ENCODE measurements around the gene LRP1-AS. TPM values are rescaled to one million over a fixed set of nuclear protein-coding genes. Genes with fewer than 3 reads are reported as not detected.
A peak's percentile ranks its signal among the peaks of the same experiment; 100 is the strongest.

The LRP1-AS gene
- total RNA-seq, 3 donors from 2014 or later: not detected

GRCh38 chr12:57131896-57132744, 15.3 kb downstream of the LRP1-AS start:
- no peaks in the 10 kb centered on the region for H3K36me3 ChIP-seq
- TF ChIP-seq, protein P1, sequence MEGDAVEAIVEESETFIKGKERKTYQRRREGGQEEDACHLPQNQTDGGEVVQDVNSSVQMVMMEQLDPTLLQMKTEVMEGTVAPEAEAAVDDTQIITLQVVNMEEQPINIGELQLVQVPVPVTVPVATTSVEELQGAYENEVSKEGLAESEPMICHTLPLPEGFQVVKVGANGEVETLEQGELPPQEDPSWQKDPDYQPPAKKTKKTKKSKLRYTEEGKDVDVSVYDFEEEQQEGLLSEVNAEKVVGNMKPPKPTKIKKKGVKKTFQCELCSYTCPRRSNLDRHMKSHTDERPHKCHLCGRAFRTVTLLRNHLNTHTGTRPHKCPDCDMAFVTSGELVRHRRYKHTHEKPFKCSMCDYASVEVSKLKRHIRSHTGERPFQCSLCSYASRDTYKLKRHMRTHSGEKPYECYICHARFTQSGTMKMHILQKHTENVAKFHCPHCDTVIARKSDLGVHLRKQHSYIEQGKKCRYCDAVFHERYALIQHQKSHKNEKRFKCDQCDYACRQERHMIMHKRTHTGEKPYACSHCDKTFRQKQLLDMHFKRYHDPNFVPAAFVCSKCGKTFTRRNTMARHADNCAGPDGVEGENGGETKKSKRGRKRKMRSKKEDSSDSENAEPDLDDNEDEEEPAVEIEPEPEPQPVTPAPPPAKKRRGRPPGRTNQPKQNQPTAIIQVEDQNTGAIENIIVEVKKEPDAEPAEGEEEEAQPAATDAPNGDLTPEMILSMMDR (IDR thresholded peaks at IDR 0.05): no peak
- TF ChIP-seq POLR2A (IDR thresholded peaks at IDR 0.05) (no peak), POLR2AphosphoS5 (IDR thresholded peaks at IDR 0.05) (no peak)
- DNase-seq (ENCODE audit: low spot score in 2 of 2): no peak
- H3K4me3 ChIP-seq: peak overlapping the region; percentile 63 to 82 (median 67)
- intact Hi-C loops (cut with DNase I; ENCODE audit: low total_unique reads): no loop called here
- no peaks in the 10 kb centered on the region for H3K9me3 ChIP-seq
- peak overlapping the region; percentile 65 to 93 for H3K27ac ChIP-seq
- no peaks in the 10 kb centered on the region for H3K27me3 ChIP-seq
- H3K4me1 ChIP-seq: no peaks in the 10 kb centered on the region

DNA sequence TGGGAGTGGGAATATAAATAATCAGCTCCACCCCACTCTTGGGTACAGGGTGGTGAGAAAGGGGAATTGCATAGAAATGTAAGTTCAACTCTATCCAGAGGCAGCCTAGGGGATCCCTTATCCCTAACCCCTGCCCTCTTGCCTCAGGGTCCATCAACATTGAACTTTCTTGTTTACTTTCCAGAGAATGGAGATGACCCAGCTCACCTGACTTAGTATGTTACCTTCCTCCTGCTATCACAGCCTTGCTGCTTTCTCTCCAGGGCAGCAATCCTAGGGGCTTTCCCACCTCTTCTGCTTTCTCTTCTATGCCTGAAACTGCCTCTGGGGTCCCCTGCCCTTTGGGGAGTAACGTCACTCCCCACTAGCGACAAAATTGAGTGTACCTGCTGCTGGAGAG, 16.5 kb downstream of the LRP1-AS start:
- Histone ChIP-seq H3K36me3 (no peaks in the 10 kb centered on the region), H3K9me3 (no peaks in the 10 kb centered on the region), H3K4me1 (peaks cover 0 to 3% of the 10 kb centered on the region in 2 donors), H3K27me3 (no peaks in the 10 kb centered on the region), H3K4me3 (peak overlapping the region; percentile 63 to 82 (median 67)), H3K27ac (peak overlapping the region; percentile 93 to 97)
- TF ChIP-seq, protein P1 (IDR thresholded peaks at IDR 0.05): no peak
- TF ChIP-seq POLR2A (IDR thresholded peaks at IDR 0.05) (no peak), POLR2AphosphoS5 (IDR thresholded peaks at IDR 0.05) (no peak)
- intact Hi-C loops (cut with DNase I; ENCODE audit: low total_unique reads): no loop called here
- no peak for DNase-seq (ENCODE audit: low spot score in 2 of 2)

DNA sequence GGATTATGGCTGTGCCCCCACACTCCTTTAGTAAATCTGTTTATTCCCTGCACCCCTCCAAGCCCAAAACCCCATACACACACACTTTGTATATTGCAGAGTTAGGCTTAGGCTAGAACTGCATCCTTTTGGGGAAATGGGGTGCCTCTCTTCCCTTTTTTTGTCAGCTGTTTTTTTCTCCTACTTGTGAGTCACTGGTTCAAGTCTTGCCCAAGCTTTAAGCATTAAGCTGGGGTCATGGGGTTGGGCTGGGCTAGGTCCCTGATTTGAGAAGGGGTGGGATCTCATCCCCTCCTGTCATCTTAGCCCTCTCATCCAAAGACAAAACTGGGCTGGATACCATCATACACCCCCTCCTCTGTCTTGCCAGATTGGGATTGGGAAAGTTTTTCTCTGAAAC, 17.5 kb downstream of the LRP1-AS start:
- no peak for DNase-seq (ENCODE audit: low spot score in 2 of 2)
- intact Hi-C loops (cut with DNase I; ENCODE audit: low total_unique reads): no loop called here

DNA sequence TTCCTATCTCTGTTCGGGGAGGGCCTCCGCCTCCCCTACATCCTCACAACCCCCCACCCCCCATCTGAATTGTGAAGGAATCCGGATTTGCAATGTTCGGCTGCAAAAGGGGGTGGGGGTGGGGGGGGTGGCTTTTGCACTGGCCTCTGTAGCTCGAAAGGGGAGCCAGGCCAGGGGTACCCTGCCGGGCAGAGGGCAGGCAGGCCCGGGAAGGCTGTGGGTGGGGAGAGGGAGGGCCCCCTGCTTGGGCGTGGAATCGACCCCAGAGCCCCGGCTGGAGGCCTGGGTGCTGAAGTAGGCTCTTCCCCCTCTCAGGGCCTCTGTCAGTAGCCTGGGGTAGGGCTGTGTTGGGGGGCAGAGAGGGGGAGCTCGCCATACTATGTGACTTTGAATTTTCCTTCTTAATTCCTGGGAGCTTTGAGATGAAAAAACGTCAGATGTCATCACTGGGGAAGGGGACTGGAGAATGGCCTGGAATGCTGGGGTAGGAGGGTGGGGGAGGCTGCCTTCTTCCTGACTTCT, 18.0 kb downstream of the LRP1-AS start:
- H3K36me3 ChIP-seq: no peaks in the 10 kb centered on the region
- intact Hi-C loops (cut with DNase I; ENCODE audit: low total_unique reads): no loop called here
- DNase-seq (ENCODE audit: low spot score in 2 of 2): no peak
- TF ChIP-seq POLR2A (IDR thresholded peaks at IDR 0.05) (no peak), POLR2AphosphoS5 (IDR thresholded peaks at IDR 0.05) (no peak)
- TF ChIP-seq, protein P1 (IDR thresholded peaks at IDR 0.05): no peak
- H3K4me1 ChIP-seq: peaks cover 0 to 3% of the 10 kb centered on the region in 2 donors
- H3K4me3 ChIP-seq: peak overlapping the region; percentile 63 to 82 (median 67)
- H3K27ac ChIP-seq: peak overlapping the region; percentile 93 to 97
- H3K9me3 ChIP-seq: no peaks in the 10 kb centered on the region
- H3K27me3 ChIP-seq: no peaks in the 10 kb centered on the region

More for the DNA sequence above, 17.5 kb downstream of the LRP1-AS start:
- no peaks in the 10 kb centered on the region for H3K36me3 ChIP-seq
- peak overlapping the region; percentile 93 to 97 for H3K27ac ChIP-seq
- no peaks in the 10 kb centered on the region for H3K27me3 ChIP-seq
- peak overlapping the region; percentile 63 to 82 (median 67) for H3K4me3 ChIP-seq
- TF ChIP-seq POLR2AphosphoS5 (IDR thresholded peaks at IDR 0.05) (peak in 1 of 3 donors; percentile 69), POLR2A (IDR thresholded peaks at IDR 0.05) (no peak)
- TF ChIP-seq, protein P1 (IDR thresholded peaks at IDR 0.05): no peak
- no peaks in the 10 kb centered on the region for H3K9me3 ChIP-seq
- H3K4me1 ChIP-seq: peaks cover 0 to 3% of the 10 kb centered on the region in 2 donors
